Head of caudate nucleus (tissue), 42 donors: ENCODE results near the gene FARS2.

ENCODE experiments used
- DNase-seq, 42 donors: peaks; one replicate each; pipeline versions ENCODE4 v3.0.0 to v3.0.0-alpha.2; 2020 to 2021; ENCODE audit warnings: mixed read lengths in 7 of 42
- intact Hi-C: fragments of 100-400 bp; cut with DNase I; formaldehyde crosslinking; loops from one replicate; pipeline ENCODE4 v1.15.0; 2022

FARS2 gene

DNA sequence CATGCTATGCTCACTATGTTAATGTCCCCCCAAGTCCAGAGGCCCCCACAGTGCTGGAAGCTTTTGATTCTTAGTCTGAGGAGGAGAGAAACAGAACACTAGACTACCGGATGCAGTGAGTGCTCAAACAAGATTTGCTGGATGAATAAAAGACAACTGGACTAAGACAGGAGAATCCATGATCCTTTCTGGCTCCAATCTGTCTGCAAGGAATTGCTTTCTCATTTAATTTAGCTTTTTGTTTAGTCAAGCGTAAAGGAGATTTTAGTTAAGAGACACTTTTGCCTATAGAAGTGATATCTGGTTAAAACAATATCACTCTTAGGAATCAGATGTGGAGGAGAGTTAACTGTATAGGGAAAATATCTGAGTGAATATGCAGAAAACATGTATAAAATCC is 14.1 kb upstream of the FARS2 start:
- DNase-seq, result no peak
- intact Hi-C loops, result no loop called here

DNA sequence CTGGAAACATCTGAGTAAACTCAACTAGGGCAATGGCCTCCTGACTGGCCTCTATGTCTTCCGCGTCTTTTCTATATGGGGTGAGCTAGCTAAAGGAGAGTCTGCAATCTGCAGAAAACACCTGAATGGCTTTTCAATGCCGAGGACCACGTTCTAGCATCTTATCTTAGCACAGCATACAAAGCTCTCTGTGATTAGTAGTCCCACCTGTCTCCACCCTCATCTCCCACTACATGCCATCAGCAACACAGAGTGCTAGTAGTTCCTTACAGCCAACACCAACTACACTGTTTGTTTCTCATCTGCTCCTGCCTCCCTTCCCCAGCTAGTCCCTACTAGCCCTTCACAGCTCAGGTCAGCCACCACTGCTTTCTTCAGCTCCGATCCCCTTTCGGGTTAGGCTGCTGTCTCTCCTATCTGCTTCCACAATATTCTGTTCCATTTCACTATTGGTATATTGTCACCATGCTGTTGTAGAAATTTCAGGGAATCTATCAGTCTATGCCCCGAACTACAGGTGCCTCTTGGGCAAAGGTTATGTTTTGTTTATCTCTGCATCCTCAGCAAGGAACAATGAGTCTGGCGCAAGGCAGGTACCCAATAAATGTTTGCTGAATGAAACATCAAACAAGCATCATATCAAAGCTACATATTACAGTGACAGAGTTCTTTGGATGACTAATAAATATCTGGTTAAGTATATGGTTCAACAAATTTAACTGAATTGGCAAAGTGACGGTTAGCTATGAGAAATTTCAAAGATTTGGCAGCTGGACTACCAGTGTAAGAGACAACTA is 12.8 kb upstream of the FARS2 start:
- intact Hi-C loops, result no loop called here
- DNase-seq, result no peak

- intact Hi-C loops, result no loop called here
- DNase-seq, result no peak
Observed at GRCh38 chr6:5249451-5250122, 11.7 kb upstream of the FARS2 start.

GRCh38 chr6:5250451-5250850 is 10.9 kb upstream of the FARS2 start:
- intact Hi-C loops, result no loop called here
- DNase-seq, result no peak

DNA sequence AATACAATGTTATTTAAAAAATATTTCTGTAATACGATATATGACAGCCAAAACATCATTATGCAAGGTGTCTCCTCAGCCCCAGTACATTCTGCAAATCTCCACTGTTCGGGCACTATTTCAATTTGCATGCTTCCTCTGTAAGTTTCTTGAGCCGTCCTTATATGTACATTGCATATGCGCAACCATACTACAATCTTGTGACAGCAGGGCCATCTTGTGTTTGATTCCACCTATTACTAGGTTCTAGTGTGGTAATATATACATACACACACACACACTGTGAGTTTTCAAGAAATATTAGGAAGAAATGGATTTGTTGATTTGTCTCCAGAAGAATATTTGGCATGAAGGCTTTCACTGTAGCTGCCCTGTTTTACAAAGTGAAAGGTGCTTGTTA is 10.4 kb upstream of the FARS2 start:
- DNase-seq, result peak in 1 of 42 donors; percentile 16
- intact Hi-C loops, result no loop called here

DNA sequence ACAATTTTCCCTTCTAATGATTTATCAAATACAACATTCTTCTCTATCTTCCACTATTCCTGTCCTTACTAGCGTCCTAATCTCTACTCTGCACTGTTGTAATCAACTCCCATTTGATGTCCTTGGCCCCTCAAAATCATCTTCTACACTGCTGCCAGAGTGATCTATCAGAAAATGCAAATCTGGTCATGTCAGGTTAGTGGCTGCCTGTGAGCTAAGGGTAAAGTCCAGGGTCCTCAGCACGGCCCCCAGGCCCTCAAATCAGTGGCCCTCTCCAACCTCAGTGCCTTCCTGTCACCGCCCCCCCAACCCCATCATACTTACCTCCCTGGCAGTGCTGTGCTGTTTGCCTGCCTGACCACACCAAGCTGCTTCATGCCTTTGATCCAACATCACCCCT is 4.4 kb upstream of the FARS2 start:
- DNase-seq, result no peak
- intact Hi-C loops, result no loop called here

DNA sequence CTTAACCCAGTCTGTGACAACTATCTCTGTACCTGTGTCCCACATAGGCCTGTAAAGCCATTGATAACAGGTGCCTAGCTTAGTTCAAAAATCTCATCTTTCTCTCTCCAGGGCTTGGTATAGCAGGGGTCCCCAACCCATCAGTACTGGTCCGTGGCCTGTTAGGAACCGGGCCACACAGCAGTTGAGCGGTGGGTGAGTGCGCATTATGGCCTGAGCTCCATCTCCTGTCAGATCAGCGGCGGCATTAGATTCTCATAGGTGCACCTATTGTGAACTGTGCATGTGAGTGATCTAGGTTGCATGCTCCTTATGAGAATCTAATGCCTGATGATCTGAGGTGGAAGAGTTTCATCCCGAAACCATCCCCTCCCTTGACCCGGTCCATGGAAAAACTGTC is 3.9 kb upstream of the FARS2 start:
- DNase-seq, result no peak
- intact Hi-C loops, result no loop called here

DNA sequence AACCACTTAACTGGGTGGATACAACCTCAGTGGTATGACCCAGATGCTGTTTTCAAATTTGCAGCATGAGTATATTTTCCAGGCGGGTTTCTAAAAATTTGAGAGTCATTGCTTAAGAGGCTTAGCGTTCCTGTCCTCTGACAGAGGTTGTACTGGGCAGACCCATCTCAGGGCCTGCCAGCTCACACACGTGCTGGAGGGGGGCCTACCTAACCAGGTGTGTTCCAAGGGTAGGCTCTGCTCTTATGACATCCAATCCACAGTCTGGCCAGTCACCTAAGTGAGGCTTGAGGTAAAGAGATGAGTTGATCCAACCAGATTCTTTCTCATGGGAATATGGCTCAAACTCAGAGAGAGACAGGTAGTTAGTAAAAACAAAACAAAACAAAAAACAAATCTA is 1.9 kb upstream of the FARS2 start:
- DNase-seq, result no peak
- intact Hi-C loops, result loop anchor here (2.0 kb wide), 1 partner anchor 57 kb away; no protein-coding TSS in a partner anchor

DNA sequence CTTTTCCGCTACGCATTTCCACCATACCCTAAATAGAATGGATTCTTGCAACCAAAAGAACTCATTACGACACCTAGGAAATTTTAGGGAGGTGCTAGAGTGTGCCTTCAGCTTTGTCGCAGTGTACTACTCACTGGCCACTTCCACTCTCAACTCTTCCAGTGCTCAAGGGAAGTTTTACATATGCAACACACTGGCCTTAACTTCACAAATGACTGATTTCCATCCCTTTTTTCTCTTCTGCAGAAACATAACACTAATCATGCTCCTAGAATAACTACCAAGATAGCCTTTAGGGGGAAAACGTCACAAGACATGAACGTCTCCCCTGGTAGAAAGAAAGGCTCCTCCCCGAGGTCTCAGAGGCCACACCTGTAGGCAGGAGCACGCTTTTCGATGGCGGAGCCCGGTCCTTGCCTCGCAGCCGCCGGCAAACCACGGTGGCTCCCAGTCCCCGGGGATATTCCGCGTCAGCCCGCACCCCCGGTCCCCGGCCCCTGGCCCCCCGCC is 1.1 kb upstream of the FARS2 start:
- peak in 41 of 42 donors; percentile 39 to 89 (median 70) for DNase-seq
- intact Hi-C loops, result no loop called here

DNA sequence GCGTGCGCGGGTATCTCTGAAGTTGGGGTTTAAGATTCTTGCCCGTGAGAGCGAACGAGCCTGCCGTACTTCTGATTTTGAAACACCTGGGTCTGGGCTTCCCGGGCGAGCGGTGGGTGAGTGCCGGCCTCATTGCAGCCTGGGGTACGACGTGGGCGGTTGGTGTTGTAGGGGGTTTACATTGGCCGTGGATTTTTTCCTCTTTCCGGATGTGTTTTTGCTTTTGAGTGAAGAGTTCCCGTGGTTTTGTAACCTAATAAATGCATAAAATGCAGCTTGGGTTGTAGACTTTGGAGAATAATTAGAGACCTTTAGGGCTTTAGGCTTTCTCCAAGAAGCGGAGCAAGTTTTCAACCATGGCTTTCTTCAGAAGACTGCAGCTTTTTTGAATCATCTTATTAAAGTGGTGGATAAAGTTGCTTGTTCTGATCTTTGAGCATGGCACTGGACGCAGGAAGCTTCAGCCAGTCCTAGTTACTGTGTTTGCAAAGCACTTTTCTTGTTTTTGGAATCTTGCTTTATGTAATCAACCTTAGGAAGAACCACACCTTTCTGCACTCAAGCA is 314 bp downstream of the FARS2 start:
- intact Hi-C loops, result no loop called here
- DNase-seq, result no peak

GRCh38 chr6:5266423-5266822 is 5.1 kb downstream of the FARS2 start:
- intact Hi-C loops, result no loop called here

DNA sequence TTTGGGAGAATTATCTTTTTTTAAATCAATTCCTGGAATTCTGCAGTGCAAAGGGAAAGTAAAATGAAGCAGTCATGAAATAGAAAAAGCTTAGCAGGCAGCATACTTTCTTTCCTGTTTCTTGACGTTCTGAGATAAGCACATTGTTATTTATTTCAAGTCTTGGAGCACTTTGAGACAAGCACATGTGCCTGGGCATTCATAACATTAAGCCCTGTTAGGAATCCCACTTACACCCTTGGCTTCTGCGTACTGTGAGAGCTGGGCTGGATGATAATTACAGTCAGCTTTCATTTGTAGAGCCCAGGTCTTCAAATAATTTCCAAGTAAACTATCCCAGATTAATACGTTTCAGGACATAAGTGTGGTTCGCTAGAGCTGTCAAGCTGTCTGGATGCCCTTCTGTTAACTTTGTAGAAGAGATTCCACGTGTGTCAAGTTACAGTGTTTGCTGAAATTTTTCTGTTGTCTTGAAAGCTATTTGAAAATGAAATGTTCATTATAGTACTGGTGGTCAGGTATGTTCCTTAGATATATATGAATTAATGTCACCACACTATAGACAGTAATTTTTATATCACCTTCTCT is 8.9 kb downstream of the FARS2 start:
- DNase-seq, result no peak
- intact Hi-C loops, result no loop called here

More at GRCh38 chr6:5266423-5266822, 5.1 kb downstream of the FARS2 start:
- no peak for DNase-seq

GRCh38 chr6:5271926-5272325 is 10.6 kb downstream of the FARS2 start:
- intact Hi-C loops, result no loop called here

GRCh38 chr6:5274231-5274630 is 12.9 kb downstream of the FARS2 start:
- intact Hi-C loops, result no loop called here
- no peak for DNase-seq

More at GRCh38 chr6:5271926-5272325, 10.6 kb downstream of the FARS2 start:
- DNase-seq, result no peak

- DNase-seq, result no peak
- intact Hi-C loops, result no loop called here
Observed at GRCh38 chr6:5275497-5275896, 14.2 kb downstream of the FARS2 start.

DNA sequence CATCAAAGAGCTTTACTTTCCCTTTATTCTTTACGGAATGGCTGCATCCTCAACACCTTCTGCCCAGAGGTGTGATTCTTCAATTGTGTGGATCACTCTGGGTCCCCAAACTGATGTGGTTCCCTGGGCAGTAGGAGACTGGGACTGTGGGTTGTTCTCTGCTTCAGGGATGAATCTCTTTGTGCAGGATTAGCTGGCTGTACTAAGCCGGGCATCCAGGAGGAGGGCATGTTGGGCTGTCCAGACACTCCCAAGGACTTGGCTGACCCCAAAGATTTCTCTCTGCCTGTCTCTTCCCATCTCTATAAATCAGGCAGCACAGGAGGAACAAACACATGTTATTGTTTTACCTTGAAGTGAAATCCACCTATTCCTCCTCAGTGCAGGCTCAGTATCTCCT is 15.3 kb downstream of the FARS2 start:
- DNase-seq, result no peak
- intact Hi-C loops, result no loop called here

GRCh38 chr6:5277589-5277988 is 16.3 kb downstream of the FARS2 start:
- no peak for DNase-seq
- intact Hi-C loops, result no loop called here

GRCh38 chr6:5278047-5278446 is 16.7 kb downstream of the FARS2 start:
- no peak for DNase-seq
- intact Hi-C loops, result no loop called here

- no peak for DNase-seq
- intact Hi-C loops, result no loop called here
Observed at GRCh38 chr6:5278565-5279120, 17.3 kb downstream of the FARS2 start.
